Measurements from ENCODE around the gene PHF21B.
A peak's percentile ranks its signal among the peaks of the same experiment; 100 is the strongest.

Gene PHF21B

DNA sequence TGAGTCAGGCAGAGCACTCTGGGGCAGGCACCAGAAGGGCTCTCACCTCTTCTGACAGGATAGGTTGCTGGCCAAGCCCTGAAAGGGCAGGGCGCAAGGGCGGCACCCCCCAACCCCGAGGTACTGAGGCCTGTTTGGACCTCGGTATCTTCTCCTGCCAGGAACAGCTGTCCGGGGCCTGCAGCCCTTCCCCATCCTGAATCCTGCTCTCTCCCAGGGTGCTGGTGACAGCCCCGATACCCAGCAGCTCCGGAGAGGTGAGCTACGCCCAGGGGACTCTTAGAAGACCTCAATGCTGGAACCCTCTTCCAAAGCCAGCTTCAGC is 79.1 kb downstream of the PHF21B start:
- no peak overlapping the region for H3K27ac ChIP-seq (ENCODE audit: extremely low read depth, low read depth, low read length)
- no peaks in the 10 kb centered on the region for H3K9me3 ChIP-seq (ENCODE audit: control insufficient read depth, insufficient read depth, low read depth, low read length)
- no peaks in the 10 kb centered on the region for H3K36me3 ChIP-seq (ENCODE audit: control insufficient read depth in 2 of 2, insufficient read depth in 1 of 2, low read length in 2 of 2)
- ChIA-PET POLR2A (no interaction called here), CTCF (interaction anchor here (0.9 kb wide), 1 partner anchor 165 kb away, joined by 3 read pairs; no protein-coding TSS in a partner anchor)
- H3K4me1 ChIP-seq (ENCODE audit: control insufficient read depth, insufficient read depth, low read length): no peaks in the 10 kb centered on the region
- H3K4me3 ChIP-seq (ENCODE audit: low read depth, low read length): no peak overlapping the region
- no peak for TF ChIP-seq TRIM28 (IDR thresholded peaks at IDR 0.05; ENCODE audit: borderline replicate concordance, low read length)
- TF ChIP-seq ZNF660 (tag by site-specific recombination; IDR thresholded peaks at IDR 0.05): no peak
- TF ChIP-seq ZBTB7A (tag by site-specific recombination; IDR thresholded peaks at IDR 0.05; ENCODE audit: low read depth): no peak
- TF ChIP-seq ZNF221 (tag by site-specific recombination; IDR thresholded peaks at IDR 0.05; ENCODE audit: borderline replicate concordance): no peak

DNA sequence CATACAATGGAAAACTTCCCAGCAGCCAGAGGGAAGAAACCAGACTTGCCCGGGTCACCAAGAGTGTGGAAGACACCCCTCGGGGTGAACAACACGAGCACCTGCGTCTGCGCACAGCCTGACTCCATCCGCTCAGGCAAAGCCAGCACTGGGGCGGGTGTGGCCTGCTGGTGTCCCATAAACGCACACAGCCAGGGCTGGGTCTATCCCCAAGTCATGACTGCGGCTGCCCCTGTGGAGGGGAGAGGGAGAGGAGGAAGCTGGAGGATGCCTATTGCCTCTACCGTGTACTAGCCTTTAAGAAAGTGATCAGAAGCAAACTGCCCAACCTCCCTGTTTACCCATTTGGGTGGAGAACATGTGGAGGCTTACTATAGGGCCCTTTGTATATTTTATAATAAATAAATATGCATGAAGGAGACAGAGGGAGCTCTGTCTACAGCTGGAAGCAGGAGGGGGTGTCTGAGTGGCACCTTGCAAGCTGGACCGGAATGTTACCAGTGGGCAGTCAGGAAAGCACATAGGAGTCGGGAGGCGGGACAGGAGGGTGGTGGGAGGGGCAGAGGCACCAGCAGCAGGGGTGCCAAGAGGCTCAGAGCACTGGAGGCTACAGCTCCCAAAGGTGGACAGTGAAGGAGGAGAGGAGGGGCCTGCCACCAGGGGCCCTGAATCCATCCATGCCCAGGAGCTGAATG is 79.6 kb downstream of the PHF21B start:
- H3K9me3 ChIP-seq (ENCODE audit: control insufficient read depth, insufficient read depth, low read depth, low read length): no peaks in the 10 kb centered on the region
- no peak overlapping the region for H3K27ac ChIP-seq (ENCODE audit: extremely low read depth, low read depth, low read length)
- H3K4me1 ChIP-seq (ENCODE audit: control insufficient read depth, insufficient read depth, low read length): no peaks in the 10 kb centered on the region
- ChIA-PET CTCF (interaction anchor here (0.6 to 0.9 kb wide), 2 partner anchors 151 to 165 kb away, joined by 3 read pairs; no protein-coding TSS in a partner anchor), POLR2A (no interaction called here)
- no peak overlapping the region for H3K4me3 ChIP-seq (ENCODE audit: low read depth, low read length)
- TF ChIP-seq, protein P1, sequence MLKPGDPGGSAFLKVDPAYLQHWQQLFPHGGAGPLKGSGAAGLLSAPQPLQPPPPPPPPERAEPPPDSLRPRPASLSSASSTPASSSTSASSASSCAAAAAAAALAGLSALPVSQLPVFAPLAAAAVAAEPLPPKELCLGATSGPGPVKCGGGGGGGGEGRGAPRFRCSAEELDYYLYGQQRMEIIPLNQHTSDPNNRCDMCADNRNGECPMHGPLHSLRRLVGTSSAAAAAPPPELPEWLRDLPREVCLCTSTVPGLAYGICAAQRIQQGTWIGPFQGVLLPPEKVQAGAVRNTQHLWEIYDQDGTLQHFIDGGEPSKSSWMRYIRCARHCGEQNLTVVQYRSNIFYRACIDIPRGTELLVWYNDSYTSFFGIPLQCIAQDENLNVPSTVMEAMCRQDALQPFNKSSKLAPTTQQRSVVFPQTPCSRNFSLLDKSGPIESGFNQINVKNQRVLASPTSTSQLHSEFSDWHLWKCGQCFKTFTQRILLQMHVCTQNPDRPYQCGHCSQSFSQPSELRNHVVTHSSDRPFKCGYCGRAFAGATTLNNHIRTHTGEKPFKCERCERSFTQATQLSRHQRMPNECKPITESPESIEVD (tag by site-specific recombination; IDR thresholded peaks at IDR 0.05): no peak
- TF ChIP-seq SETDB1 (IDR thresholded peaks at IDR 0.05; ENCODE audit: insufficient read length, low read length): no peak
- TF ChIP-seq ZFP41 (tag by site-specific recombination; IDR thresholded peaks at IDR 0.05; ENCODE audit: borderline replicate concordance): no peak
- no peak for TF ChIP-seq KLF16 (tag by site-specific recombination; IDR thresholded peaks at IDR 0.05)
- peak; percentile 59 for TF ChIP-seq ZIC2 (tag by site-specific recombination; IDR thresholded peaks at IDR 0.05)
- no peak for TF ChIP-seq ZNF610 (tag by site-specific recombination; IDR thresholded peaks at IDR 0.05; ENCODE audit: borderline replicate concordance)
- TF ChIP-seq, protein P2, sequence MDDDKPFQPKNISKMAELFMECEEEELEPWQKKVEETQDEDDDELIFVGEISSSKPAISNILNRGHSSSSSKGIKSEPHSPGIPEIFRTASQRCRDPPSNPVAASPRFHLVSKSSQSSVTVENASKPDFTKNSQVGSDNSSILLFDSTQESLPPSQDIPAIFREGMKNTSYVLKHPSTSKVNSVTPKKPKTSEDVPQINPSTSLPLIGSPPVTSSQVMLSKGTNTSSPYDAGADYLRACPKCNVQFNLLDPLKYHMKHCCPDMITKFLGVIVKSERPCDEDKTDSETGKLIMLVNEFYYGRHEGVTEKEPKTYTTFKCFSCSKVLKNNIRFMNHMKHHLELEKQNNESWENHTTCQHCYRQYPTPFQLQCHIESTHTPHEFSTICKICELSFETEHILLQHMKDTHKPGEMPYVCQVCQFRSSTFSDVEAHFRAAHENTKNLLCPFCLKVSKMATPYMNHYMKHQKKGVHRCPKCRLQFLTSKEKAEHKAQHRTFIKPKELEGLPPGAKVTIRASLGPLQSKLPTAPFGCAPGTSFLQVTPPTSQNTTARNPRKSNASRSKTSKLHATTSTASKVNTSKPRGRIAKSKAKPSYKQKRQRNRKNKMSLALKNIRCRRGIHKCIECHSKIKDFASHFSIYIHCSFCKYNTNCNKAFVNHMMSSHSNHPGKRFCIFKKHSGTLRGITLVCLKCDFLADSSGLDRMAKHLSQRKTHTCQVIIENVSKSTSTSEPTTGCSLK (tag by site-specific recombination; IDR thresholded peaks at IDR 0.05): no peak
- H3K36me3 ChIP-seq (ENCODE audit: control insufficient read depth in 2 of 2, insufficient read depth in 1 of 2, low read length in 2 of 2): no peaks in the 10 kb centered on the region

DNA sequence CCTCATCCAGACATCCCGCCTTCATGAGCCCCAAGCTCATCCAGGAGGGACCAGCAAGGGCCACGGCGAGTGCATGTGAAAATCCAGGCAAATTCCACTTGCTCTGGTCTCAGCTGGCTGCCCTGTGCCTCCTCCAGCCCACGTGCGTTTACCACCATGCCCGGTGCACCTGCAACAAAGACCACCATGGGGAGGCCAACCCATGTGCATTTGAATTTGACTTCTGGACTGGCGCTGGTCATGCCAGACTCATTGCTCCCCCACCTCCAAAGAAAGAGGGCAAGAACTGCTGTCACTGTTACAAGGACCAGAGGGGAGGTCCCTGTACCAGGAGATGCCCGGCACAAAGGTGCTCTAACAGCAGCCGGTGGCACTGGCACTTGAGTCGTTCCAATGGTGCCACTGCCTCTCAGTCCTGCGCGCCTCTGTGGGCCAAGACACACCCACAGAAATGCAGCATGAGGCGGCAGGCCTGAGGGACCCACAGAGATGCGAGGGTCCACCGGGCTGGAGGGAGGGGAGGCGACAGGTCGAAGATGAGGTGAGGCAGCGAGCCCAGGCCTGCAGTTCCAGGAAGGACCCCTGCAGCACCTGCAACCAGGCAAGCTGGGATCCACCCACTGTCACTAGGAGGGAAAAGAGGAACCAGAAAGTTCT is 80.3 kb downstream of the PHF21B start:
- no peaks in the 10 kb centered on the region for H3K9me3 ChIP-seq (ENCODE audit: control insufficient read depth, insufficient read depth, low read depth, low read length)
- H3K4me3 ChIP-seq (ENCODE audit: low read depth, low read length): no peak overlapping the region
- H3K4me1 ChIP-seq (ENCODE audit: control insufficient read depth, insufficient read depth, low read length): no peaks in the 10 kb centered on the region
- no peak overlapping the region for H3K27ac ChIP-seq (ENCODE audit: extremely low read depth, low read depth, low read length)
- CTCF ChIA-PET: interaction anchor here (0.6 kb wide), 2 partner anchors 152 to 508 kb away, joined by 3 to 5 read pairs; no protein-coding TSS in a partner anchor
- POLR2A ChIA-PET: no interaction called here
- H3K36me3 ChIP-seq (ENCODE audit: control insufficient read depth in 2 of 2, insufficient read depth in 1 of 2, low read length in 2 of 2): no peaks in the 10 kb centered on the region
- TF ChIP-seq ZNF747 (tag by site-specific recombination; IDR thresholded peaks at IDR 0.05) (no peak), ZNF624 (tag by site-specific recombination; IDR thresholded peaks at IDR 0.05) (no peak), TCF7L2 (IDR thresholded peaks at IDR 0.05; ENCODE audit: borderline replicate concordance, low read depth, low read length) (no peak)
- TF ChIP-seq, protein P3, sequence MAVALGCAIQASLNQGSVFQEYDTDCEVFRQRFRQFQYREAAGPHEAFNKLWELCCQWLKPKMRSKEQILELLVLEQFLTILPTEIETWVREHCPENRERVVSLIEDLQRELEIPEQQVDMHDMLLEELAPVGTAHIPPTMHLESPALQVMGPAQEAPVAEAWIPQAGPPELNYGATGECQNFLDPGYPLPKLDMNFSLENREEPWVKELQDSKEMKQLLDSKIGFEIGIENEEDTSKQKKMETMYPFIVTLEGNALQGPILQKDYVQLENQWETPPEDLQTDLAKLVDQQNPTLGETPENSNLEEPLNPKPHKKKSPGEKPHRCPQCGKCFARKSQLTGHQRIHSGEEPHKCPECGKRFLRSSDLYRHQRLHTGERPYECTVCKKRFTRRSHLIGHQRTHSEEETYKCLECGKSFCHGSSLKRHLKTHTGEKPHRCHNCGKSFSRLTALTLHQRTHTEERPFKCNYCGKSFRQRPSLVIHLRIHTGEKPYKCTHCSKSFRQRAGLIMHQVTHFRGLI (tag by site-specific recombination; IDR thresholded peaks at IDR 0.05): no peak

Data from HEK293 (cell line).